GM18499 (cell line): ENCODE results near the gene CAMKMT.
"Not testable (repeated sequence)": the region's sequence is repeated elsewhere in the genome, so short reads cannot be mapped to it uniquely, and the experiment has no call there.

ENCODE experiments used
- ATAC-seq: cut with Tn5 transposase; IDR thresholded peaks from one replicate; pipeline ENCODE4 v1.9.1; 2021; ENCODE audit warnings: moderate number of reproducible peaks; ENCODE audit not compliant: insufficient read depth, unreplicated experiment

CAMKMT gene

GRCh38 chr2:44495035-44495434 is 133.3 kb downstream of the CAMKMT start:
- ATAC-seq: no peak

- ATAC-seq: no peak
Observed at GRCh38 chr2:44495544-44495943, 133.8 kb downstream of the CAMKMT start.

- no peak for ATAC-seq
Observed at GRCh38 chr2:44496130-44496529, 134.4 kb downstream of the CAMKMT start.

GRCh38 chr2:44498551-44498950 is 136.8 kb downstream of the CAMKMT start:
- ATAC-seq: no peak

- not testable (repeated sequence) for ATAC-seq
Observed at GRCh38 chr2:44505664-44506063, 143.9 kb downstream of the CAMKMT start.

- ATAC-seq: no peak
Observed at GRCh38 chr2:44510246-44510645, 148.5 kb downstream of the CAMKMT start.

- no peak for ATAC-seq
Observed at GRCh38 chr2:44515416-44515815, 153.7 kb downstream of the CAMKMT start.

- no peak for ATAC-seq
Observed at GRCh38 chr2:44519026-44519425, 157.3 kb downstream of the CAMKMT start.

GRCh38 chr2:44522846-44523245 is 161.1 kb downstream of the CAMKMT start:
- ATAC-seq: no peak

- no peak for ATAC-seq
Observed at GRCh38 chr2:44524347-44524926, 162.7 kb downstream of the CAMKMT start.

GRCh38 chr2:44526352-44526751 is 164.6 kb downstream of the CAMKMT start:
- no peak for ATAC-seq

- no peak for ATAC-seq
Observed at GRCh38 chr2:44528595-44528994, 166.8 kb downstream of the CAMKMT start.

GRCh38 chr2:44529448-44529847 is 167.7 kb downstream of the CAMKMT start:
- ATAC-seq: no peak

- no peak for ATAC-seq
Observed at GRCh38 chr2:44531289-44531688, 169.5 kb downstream of the CAMKMT start.

GRCh38 chr2:44532031-44532430 is 170.3 kb downstream of the CAMKMT start:
- ATAC-seq: no peak

GRCh38 chr2:44533508-44533907 is 171.8 kb downstream of the CAMKMT start:
- no peak for ATAC-seq

GRCh38 chr2:44535376-44535775 is 173.6 kb downstream of the CAMKMT start:
- no peak for ATAC-seq

- no peak for ATAC-seq
Observed at GRCh38 chr2:44537264-44537663, 175.5 kb downstream of the CAMKMT start.

- no peak for ATAC-seq
Observed at GRCh38 chr2:44542520-44542919, 180.8 kb downstream of the CAMKMT start.

- ATAC-seq: no peak
Observed at GRCh38 chr2:44543773-44544725, 182.3 kb downstream of the CAMKMT start.

- no peak for ATAC-seq
Observed at GRCh38 chr2:44545005-44545404, 183.3 kb downstream of the CAMKMT start.
